HL-60 (cell line): Measurements from ENCODE around the gene ARHGAP30.
A peak's percentile ranks its signal among the peaks of the same experiment; 100 is the strongest.

Experiments
- DNase-seq, 2 experiments: peaks; one replicate each; pipeline ENCODE4 v3.0.0-alpha.2; 2010 to 2020; ENCODE audit warnings: low read depth in 1 of 2, low spot score in 1 of 2
- H3K27ac ChIP-seq: fragments of 250-450 bp; sonication (Bioruptor Pico); replicated peaks from 2 replicates; pipeline ENCODE4 v1.5.1; 2020; ENCODE audit warnings: mild to moderate bottlenecking, moderate library complexity
- H3K27me3 ChIP-seq: fragments of 250-450 bp; sonication (Bioruptor Pico); 2 replicates; pipeline ENCODE4 v1.5.1; 2021; ENCODE audit warnings: mild to moderate bottlenecking, moderate library complexity; ENCODE audit not compliant: insufficient read depth, poor library complexity, severe bottlenecking
- H3K4me3 ChIP-seq: replicated peaks from 2 replicates; pipeline ENCODE4 v1.5.1; 2011; ENCODE audit warnings: mild to moderate bottlenecking, control low read depth, low read length; ENCODE audit not compliant: insufficient read depth
- GABPA ChIP-seq: IDR thresholded peaks from 2 replicates; pipeline ENCODE4 v1.6.1; 2012; ENCODE audit warnings: low read depth
- POLR2AphosphoS5 ChIP-seq: IDR thresholded peaks from 2 replicates; pipeline ENCODE4 v1.6.1; 2012; ENCODE audit warnings: low read depth
- SPI1 ChIP-seq: IDR thresholded peaks from 2 replicates; pipeline ENCODE4 v1.6.1; 2012; ENCODE audit warnings: low read depth, mild to moderate bottlenecking, borderline replicate concordance
- TF ChIP-seq, protein P1 (sequence below): IDR thresholded peaks from 2 replicates; pipeline ENCODE4 v1.6.1; 2012; ENCODE audit warnings: low read depth; ENCODE audit not compliant: insufficient replicate concordance
- TF ChIP-seq, protein P2 (sequence below): IDR thresholded peaks from one replicate; pipeline ENCODE4 v1.5.1; 2011; ENCODE audit warnings: low read length, control low read depth, inconsistent platforms; ENCODE audit not compliant: insufficient read depth

ARHGAP30 gene

DNA sequence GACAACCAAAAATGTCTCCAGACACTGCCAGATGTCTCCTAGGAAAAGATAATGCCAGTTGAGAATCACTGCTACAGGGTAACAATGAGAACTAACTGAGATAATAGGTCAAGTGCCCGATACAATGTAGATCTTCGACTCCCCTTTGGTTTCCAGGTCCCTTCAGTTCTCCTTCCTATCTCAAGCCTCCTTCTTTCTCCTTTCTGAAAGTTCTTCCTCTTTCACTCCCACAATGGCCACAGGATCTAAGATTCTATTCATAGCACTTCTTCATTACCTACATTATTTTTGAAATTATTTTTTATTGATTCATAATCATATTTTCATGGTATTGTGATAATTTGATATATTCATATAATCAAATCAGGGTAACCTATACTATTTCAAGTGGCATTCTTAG is 41.8 kb upstream of the ARHGAP30 start:
- no peak overlapping the region for H3K4me3 ChIP-seq
- no peak for DNase-seq
- peak overlapping the region; percentile 26 for H3K27ac ChIP-seq
- no peaks in the 10 kb centered on the region for H3K27me3 ChIP-seq
- TF ChIP-seq, protein P1, sequence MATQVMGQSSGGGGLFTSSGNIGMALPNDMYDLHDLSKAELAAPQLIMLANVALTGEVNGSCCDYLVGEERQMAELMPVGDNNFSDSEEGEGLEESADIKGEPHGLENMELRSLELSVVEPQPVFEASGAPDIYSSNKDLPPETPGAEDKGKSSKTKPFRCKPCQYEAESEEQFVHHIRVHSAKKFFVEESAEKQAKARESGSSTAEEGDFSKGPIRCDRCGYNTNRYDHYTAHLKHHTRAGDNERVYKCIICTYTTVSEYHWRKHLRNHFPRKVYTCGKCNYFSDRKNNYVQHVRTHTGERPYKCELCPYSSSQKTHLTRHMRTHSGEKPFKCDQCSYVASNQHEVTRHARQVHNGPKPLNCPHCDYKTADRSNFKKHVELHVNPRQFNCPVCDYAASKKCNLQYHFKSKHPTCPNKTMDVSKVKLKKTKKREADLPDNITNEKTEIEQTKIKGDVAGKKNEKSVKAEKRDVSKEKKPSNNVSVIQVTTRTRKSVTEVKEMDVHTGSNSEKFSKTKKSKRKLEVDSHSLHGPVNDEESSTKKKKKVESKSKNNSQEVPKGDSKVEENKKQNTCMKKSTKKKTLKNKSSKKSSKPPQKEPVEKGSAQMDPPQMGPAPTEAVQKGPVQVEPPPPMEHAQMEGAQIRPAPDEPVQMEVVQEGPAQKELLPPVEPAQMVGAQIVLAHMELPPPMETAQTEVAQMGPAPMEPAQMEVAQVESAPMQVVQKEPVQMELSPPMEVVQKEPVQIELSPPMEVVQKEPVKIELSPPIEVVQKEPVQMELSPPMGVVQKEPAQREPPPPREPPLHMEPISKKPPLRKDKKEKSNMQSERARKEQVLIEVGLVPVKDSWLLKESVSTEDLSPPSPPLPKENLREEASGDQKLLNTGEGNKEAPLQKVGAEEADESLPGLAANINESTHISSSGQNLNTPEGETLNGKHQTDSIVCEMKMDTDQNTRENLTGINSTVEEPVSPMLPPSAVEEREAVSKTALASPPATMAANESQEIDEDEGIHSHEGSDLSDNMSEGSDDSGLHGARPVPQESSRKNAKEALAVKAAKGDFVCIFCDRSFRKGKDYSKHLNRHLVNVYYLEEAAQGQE = no peak
- TF ChIP-seq POLR2AphosphoS5 (no peak), SPI1 (peak; percentile 26; the same call in 1 of the 2 replicates)

DNA sequence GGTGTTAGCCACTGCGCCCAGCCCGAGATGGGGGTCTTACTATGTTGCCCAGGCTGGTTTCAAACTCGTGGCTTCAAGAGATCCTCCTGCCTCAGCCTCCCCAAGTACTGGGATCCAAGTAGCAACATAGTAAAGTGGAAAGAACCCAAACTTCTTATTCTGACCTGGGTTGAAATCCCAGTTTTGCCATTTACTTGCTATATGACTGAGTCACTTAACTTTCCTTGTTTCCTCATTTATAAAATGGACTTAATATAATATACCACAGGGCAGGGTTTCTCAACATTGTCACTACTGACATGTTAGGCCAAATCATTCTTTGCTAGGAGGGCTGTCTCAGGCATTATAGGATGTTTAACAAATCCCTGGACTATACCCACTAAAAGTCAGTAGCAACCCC is 41.4 kb upstream of the ARHGAP30 start:
- no peak overlapping the region for H3K27ac ChIP-seq
- TF ChIP-seq POLR2AphosphoS5 = no peak
- no peak overlapping the region for H3K4me3 ChIP-seq
- DNase-seq = no peak
- H3K27me3 ChIP-seq = no peaks in the 10 kb centered on the region

DNA sequence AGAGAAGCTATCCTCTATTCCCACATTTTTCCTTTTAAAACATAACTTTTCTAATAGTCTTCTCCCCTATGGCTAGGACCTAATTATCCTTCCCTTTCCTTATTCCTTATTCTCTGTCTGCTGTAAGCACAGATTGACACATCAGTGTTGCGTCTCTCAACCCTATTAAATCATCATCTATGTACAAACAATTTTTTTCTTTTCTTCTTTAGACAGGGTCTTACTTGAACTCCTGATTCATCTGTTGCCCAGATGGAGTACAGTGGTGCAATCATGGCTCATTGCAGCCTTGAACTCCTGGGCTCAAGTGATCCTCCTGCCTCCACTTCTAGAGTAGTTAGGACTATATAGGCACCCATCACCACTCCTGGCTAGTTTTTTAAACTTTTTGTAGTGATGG is 36.7 kb upstream of the ARHGAP30 start:
- H3K27ac ChIP-seq = no peak overlapping the region
- TF ChIP-seq, protein P1 = no peak
- TF ChIP-seq SPI1 (no peak), GABPA (no peak), POLR2AphosphoS5 (no peak)
- TF ChIP-seq, protein P2, sequence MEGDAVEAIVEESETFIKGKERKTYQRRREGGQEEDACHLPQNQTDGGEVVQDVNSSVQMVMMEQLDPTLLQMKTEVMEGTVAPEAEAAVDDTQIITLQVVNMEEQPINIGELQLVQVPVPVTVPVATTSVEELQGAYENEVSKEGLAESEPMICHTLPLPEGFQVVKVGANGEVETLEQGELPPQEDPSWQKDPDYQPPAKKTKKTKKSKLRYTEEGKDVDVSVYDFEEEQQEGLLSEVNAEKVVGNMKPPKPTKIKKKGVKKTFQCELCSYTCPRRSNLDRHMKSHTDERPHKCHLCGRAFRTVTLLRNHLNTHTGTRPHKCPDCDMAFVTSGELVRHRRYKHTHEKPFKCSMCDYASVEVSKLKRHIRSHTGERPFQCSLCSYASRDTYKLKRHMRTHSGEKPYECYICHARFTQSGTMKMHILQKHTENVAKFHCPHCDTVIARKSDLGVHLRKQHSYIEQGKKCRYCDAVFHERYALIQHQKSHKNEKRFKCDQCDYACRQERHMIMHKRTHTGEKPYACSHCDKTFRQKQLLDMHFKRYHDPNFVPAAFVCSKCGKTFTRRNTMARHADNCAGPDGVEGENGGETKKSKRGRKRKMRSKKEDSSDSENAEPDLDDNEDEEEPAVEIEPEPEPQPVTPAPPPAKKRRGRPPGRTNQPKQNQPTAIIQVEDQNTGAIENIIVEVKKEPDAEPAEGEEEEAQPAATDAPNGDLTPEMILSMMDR = no peak

DNA sequence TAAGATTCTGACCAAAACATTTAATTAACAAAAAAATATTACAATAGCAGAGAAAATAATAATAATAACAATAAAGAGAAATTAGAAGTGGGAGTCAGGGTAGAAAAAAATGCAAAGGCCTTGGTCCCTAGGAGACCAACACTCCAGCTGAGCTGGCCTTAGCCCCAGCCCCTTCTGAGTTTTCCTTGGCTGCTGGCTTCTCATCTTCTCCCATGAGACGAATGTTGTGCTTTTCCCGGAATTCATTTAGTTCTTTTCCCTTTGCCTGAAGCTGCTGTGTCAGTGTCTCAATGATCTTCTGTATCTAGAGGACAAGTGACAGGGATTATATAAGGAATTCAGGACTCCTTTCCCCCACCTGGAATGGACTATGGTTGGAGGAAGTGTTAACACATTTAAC is 30.9 kb upstream of the ARHGAP30 start:
- Histone ChIP-seq H3K27me3 (no peaks in the 10 kb centered on the region), H3K27ac (no peak overlapping the region), H3K4me3 (no peak overlapping the region)
- TF ChIP-seq GABPA (no peak), POLR2AphosphoS5 (no peak), SPI1 (no peak)
- no peak for DNase-seq

More for the DNA sequence above, 36.7 kb upstream of the ARHGAP30 start:
- Histone ChIP-seq H3K4me3 (no peak overlapping the region), H3K27me3 (no peaks in the 10 kb centered on the region)
- DNase-seq = no peak

DNA sequence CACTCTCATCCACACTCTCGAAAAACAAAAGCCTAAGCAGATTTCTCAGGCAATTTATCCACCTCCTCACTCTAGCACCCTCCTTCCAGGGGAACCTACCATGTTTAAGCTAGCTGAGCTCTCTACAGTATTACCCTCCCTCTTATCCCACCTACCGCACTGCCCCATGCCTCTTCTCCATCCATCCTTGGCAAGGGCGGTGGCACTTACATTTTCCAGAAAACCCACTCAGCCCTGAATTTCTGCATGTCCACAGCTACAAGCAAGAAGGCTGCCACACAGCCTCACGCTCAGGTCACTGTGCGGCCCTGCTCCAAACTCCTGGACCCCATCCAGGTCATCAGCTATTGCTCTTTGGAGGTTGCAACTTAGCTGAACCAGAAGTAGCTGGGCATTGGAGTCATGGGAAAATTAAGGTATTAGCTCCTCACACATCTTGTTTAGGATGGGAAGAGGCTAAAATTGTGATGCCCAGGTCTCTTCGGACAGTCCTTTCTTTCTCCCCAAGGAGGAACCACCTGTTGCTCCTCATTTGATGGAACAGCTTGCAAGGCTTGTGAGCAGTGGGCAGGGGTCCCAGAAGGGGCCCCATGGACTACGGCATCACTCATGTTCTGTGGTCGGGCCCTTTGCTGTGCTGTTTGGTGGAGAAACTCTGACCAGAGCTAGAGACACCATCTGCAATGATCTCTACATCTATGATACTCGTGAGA is 29.6 kb upstream of the ARHGAP30 start:
- Histone ChIP-seq H3K27ac (no peak overlapping the region), H3K4me3 (no peak overlapping the region), H3K27me3 (no peaks in the 10 kb centered on the region)
- TF ChIP-seq, protein P2 = no peak
- TF ChIP-seq POLR2AphosphoS5 = peak; percentile 43; the same call in 1 of the 2 replicates
- DNase-seq = no peak
